ENCODE results near the gene IFTAP. TPM values are rescaled to one million over a fixed set of nuclear protein-coding genes. Genes with fewer than 3 reads are reported as not detected.
"Not testable (repeated sequence)": the region's sequence is repeated elsewhere in the genome, so short reads cannot be mapped to it uniquely, and the experiment has no call there.

IFTAP gene, protein sequence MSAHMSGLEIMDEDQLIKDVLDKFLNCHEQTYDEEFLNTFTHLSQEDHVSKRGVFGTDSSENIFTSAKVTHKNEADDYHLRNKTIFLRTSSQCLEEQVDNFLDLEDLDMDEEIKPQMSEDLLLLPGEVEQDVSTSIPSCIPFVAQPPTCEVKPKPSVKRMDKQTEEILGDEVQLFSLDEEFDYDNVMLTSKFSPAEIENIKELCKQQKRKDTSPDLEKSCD
- total RNA-seq = 1 to 10 TPM; 4.5 TPM

DNA sequence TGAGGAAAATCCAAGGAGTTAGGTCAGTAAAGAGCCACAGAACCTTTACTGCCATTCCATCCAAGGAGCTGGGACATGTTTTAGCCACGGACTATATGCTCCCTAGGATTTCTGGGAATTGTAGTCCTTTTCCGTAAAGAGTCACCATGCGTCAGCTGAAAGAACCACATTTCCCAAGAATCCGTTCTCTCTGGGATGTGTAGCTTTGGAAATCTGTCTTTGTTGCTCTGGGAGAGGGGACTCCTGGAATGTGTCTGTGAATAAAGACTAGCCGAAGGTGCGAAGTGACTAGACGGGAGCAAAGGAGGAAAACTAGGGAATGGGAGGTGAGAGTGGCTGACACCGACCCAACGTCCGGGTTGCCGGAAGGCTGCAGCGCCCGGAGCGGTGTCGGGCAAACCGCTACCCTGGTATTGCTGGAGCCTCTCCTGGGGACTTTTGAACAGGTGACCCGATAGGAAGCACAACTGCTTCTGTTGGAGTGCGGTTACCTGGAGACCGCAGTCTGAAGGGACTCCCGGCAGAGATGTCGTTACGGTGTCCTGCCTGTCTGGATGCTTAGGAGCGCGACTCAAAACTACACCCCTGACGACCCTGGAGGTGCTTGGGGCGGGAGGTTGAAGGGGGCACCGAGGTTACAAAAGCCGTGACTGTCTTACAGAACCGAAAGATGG is at the start of gene IFTAP:
Gene IFTAP, plus strand, starts transcription at position 187 of the 674 bp plus-strand sequence. CDS start 15,602 bp downstream, outside the sequence.
- CTCF ChIA-PET = no interaction called here
- POLR2A ChIA-PET = no interaction called here

DNA sequence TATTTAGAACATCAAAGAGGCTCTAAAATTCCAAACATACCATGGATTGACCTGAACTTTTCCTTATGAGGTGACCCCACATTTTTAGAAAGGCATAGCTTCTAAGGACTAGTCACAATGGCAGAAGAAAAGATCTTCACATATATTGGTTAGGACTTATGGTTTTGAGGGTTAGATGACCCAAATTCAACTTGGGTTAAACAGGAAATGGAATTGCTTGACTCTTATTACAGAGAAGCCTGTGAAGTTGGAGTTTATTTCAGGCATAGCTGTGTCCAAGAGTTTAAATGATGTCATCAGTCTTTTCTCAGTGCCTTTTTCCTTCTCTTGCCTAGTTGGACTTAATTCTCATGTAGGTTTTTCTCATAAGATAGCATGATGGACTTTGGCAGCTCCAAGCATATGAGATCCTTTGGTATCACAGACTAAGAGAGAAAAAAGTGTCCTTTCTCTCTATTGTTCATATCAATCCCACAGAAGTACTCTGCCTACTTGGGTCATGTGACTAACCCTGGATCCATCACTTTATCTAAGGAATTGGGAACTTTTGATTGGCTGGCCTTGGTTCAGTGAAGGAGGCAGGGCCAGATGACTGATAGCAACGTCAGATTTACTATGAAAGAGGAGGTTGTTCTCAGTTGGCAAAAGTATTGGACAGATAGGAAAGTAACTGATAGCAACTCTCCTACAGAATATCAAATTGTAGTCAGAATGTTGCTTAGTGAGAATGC is 43.8 kb upstream of the IFTAP start:
- ChIA-PET POLR2A (no interaction called here), CTCF (no interaction called here)

DNA sequence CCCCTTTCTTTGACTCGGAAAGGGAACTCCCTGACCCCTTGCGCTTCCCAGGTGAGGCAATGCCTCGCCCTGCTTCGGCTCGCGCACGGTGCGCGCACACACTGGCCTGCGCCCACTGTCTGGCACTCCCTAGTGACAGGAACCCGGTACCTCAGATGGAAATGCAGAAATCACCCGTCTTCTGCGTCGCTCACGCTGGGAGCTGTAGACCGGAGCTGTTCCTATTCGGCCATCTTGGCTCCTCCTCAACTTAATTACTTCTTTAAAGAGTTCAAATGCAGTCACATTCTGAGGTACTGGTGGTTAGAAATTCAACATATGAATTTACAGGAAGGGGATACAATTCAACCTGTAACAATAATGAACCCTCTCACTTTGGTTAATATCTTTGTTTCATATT is 36.9 kb upstream of the IFTAP start:
- POLR2A ChIA-PET, CTCF ChIA-PET: not testable (repeated sequence)

DNA sequence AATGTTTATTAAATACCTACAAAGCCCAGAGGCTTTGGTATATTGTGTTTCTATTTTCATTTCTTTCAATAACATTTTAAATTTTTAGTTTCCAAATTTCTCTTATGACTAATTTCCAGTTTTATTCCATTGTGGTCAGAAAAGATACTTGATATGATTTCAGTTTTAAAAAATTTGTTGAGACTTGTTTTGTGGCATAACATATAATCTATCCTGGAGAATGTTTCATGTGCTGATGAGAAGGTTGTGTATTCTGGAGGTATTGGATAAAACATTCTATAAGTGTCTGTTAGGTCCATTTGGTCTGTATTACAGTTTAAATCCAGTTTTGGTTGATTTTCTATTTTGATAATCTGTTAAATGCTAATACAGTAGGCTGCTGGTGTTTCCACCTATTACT is 36.3 kb upstream of the IFTAP start:
- ChIA-PET CTCF (no interaction called here), POLR2A (no interaction called here)

DNA sequence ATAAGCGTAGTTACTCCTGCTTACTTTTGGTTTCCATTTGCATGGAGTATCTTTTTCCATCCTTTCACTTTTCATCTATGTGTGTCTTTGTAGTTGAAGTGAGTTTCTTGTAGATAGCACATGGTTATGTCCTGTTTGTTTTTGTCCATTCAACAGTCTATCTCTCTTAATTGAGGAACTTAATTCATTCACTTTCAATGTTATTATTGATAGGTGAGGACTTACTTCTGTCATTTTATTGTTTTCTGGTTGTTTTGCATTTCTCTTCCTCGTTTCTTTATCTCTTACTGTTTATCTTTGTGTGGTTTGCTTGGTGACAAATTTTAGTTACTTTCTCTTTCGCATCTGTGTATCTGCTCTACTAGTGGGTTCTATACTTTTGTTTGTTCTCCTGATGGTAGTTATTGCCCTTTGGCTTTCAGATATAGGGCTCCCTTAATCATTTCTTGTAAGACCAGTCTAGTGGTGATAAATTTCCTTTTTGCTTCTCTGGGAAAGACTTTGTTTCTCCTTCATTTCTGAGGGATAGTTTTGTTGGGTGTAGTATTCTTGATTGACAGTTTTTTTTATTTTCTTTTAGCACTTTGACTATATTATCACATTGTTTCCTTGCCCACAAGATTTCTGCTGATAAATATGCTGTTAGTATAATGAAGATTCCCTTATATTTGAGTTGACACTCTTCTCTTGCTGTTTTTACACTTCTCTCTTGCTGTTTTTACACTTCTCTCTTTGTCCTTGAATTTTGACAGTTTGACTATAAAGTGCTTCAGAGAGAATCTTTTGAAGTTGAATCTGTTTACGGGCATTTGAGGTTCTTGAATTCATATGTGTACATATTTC is 35.5 kb upstream of the IFTAP start:
- CTCF ChIA-PET = no interaction called here

DNA sequence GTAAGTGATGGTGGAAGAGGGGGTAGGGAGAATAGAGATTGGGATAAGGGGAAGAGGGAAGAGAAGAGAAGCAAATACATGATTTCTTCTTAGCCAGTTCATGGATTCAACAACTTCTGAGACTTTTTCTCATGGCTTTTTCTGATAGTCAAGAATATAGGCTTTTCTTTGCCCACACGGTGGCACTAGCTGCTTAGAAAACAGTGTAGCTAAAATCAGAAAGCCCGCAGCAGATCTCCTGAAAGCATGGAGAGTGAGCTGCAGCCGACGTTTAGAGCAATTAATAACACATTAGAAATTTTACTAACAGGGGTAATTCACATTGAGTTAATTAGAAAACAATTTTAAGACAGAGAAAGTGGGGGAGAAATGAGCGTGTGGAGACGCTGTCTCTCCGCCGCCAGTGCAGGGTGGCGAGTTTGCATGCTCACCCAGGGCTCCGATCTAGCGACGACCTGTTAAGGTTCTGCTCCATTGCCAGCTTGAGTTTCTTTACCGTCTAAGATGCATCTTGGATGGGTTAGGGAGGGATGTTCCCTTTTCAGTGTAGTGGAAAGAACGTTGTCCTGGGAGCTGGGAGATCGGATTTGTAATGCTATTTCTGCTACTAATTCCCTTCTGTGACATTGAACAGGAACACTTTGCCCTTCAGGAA is 29.8 kb upstream of the IFTAP start:
- ChIA-PET POLR2A (interaction anchor here (0.5 kb wide), 1 partner anchor 743 kb away, joined by 7 read pairs; no protein-coding TSS in a partner anchor), CTCF (interaction anchor here (0.7 to 3.6 kb wide), 13 partner anchors 12 to 379 kb away, joined by 3 to 36 read pairs (median 6); no protein-coding TSS in a partner anchor)

More for the DNA sequence above, 35.5 kb upstream of the IFTAP start:
- POLR2A ChIA-PET = no interaction called here

DNA sequence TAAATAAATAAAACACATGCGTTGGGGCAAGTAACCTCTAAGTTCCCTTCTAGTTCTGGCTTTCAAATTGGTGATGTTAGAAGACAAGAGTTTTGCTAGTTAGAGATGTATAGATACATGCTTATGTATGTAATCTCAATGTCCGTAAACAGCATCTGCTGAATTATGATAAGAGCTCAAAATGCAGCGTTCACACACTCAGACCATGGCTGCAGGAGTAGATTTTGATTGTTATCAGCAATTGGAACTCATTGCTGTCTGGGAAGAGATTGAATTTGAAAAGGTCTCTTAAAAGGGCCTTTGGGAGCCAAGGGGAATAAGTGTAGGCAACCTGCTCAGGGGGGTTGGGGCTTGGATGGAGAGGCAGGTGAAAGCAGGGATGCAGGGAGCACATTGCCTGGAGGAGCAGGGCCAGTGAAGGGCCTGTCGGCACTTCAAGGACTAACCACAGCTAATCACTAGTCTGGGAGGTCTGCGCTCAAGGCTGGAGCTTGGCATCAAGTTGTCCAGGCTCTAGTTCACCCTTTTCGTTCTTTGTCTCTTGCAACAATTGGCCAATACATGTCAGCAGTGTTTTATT is 29.2 kb upstream of the IFTAP start:
- ChIA-PET POLR2A (no interaction called here), CTCF (interaction anchor here (0.7 to 3.6 kb wide), 10 partner anchors 11 to 186 kb away, joined by 3 to 36 read pairs (median 6); no protein-coding TSS in a partner anchor)

DNA sequence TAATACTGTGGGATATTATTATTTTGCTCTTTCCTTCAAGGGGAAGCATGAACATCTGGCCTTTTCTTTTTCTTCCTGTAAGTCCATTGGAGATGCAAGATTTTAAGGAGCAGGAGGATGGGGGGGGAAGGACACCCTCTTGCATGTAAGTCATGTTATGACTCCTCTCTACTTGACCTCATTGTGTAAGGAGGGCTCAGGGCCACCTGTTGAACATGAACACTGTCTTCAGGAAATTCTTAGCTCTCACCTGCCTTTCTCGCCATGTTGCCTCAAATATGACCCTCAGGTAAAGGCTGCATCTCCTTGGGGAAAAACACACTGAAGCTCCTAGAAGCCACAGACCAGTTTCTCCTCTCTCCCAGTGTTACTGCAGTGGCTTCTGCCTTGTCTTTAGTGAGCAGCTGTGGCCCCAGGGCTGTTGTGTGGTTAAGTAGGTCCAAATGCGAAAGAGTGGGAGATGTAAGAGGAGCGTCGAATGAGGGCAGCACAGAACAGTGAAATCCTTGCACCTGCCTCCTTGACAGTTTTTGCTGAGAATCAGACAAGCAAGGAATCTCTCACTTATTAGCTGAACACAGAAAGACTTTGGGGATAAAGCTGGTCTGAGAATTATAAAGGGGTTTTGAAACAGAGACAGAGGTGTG is 27.8 kb upstream of the IFTAP start:
- CTCF ChIA-PET = interaction anchor here (0.9 to 1.6 kb wide), 3 partner anchors 11 to 181 kb away, joined by 3 to 4 read pairs (median 3); no protein-coding TSS in a partner anchor
- POLR2A ChIA-PET = no interaction called here

DNA sequence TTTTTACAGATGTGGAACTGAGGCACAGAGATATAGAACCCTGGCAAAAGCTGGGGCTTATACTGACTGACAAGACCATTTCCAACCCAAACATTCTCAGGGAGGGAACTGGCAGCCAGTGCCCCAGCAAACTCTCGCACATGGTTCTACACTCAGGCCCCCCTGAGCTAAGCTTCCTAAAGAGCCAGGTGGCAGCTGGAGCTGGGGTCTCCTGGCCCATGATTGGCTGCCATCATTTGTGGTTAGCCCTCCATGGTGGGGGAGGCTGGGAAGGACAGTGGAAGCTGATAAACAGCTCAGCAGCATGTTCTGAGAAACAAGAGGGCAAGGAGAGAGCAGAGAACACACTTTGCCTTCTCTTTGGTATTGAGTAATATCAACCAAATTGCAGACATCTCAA is 26.6 kb upstream of the IFTAP start, which contains the start of gene RAG1:
Gene RAG1, plus strand, starts transcription at position 314 of the 400 bp plus-strand sequence. CDS start 5,298 bp downstream, outside the sequence.
- POLR2A ChIA-PET = no interaction called here
- CTCF ChIA-PET = interaction anchor here (1.6 kb wide), 1 partner anchor 164 kb away, joined by 3 read pairs; no protein-coding TSS in a partner anchor

DNA sequence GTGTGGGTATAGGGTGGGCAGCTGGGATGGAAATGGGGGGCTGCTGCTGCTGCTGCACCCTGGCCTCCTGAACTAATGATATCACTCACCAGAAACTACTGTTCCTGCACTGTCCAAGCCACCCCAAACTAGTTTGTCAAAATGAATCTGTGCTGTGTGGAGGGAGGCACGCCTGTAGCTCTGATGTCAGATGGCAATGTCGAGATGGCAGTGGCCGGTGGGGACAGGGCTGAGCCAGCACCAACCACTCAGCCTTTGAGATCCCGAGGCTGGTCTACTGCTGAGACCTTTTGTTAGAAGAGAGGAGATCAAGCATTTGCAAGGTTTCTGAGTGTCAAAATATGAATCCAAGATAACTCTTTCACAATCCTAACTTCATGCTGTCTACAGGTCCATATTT is 25.2 kb upstream of the IFTAP start:
- CTCF ChIA-PET = interaction anchor here (0.5 to 1.0 kb wide), 2 partner anchors 175 to 194 kb away, joined by 3 read pairs; no protein-coding TSS in a partner anchor
- POLR2A ChIA-PET = no interaction called here

DNA sequence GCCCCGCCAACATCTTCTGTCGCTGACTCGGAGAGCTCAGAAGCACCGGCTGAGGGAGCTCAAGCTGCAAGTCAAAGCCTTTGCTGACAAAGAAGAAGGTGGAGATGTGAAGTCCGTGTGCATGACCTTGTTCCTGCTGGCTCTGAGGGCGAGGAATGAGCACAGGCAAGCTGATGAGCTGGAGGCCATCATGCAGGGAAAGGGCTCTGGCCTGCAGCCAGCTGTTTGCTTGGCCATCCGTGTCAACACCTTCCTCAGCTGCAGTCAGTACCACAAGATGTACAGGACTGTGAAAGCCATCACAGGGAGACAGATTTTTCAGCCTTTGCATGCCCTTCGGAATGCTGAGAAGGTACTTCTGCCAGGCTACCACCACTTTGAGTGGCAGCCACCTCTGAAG is 19.8 kb upstream of the IFTAP start:
- CTCF ChIA-PET = interaction anchor here (1.1 kb wide), 1 partner anchor 172 kb away, joined by 4 read pairs; no protein-coding TSS in a partner anchor
- POLR2A ChIA-PET = no interaction called here

DNA sequence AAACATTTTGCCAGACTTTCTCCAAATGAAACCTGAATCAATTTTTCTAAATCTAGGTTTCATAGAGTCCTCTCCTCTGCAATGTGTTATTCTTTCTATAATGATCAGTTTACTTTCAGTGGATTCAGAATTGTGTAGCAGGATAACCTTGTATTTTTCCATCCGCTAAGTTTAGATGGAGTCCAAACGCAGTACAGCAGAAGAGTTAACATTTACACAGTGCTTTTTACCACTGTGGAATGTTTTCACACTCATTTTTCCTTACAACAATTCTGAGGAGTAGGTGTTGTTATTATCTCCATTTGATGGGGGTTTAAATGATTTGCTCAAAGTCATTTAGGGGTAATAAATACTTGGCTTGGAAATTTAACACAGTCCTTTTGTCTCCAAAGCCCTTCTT is 16.9 kb upstream of the IFTAP start:
- ChIA-PET POLR2A (no interaction called here), CTCF (interaction anchor here (1.5 kb wide), 1 partner anchor 10 kb away, joined by 4 read pairs; no protein-coding TSS in a partner anchor)

DNA sequence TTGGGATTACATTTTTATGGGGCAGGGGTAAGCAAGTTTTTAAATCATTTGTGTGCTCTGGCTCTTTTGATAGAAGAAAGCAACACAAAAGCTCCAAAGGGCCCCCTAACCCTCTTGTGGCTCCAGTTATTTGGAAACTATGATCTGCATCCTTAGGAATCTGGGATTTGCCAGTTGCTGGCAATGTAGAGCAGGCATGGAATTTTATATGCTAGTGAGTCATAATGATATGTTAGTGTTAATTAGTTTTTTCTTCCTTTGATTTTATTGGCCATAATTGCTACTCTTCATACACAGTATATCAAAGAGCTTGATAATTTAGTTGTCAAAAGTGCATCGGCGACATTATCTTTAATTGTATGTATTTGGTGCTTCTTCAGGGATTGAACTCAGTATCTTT is 16.4 kb upstream of the IFTAP start:
- ChIA-PET CTCF (interaction anchor here (1.5 kb wide), 1 partner anchor 11 kb away, joined by 4 read pairs; no protein-coding TSS in a partner anchor), POLR2A (no interaction called here)

DNA sequence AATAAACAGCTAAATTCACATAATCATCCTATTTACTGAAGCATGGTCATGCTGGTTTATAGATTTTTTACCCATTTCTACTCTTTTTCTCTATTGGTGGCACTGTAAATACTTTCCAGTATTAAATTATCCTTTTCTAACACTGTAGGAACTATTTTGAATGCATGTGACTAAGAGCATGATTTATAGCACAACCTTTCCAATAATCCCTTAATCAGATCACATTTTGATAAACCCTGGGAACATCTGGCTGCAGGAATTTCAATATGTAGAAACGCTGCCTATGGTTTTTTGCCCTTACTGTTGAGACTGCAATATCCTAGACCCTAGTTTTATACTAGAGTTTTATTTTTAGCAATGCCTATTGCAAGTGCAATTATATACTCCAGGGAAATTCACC is 15.8 kb upstream of the IFTAP start:
- ChIA-PET POLR2A (no interaction called here), CTCF (no interaction called here)

DNA sequence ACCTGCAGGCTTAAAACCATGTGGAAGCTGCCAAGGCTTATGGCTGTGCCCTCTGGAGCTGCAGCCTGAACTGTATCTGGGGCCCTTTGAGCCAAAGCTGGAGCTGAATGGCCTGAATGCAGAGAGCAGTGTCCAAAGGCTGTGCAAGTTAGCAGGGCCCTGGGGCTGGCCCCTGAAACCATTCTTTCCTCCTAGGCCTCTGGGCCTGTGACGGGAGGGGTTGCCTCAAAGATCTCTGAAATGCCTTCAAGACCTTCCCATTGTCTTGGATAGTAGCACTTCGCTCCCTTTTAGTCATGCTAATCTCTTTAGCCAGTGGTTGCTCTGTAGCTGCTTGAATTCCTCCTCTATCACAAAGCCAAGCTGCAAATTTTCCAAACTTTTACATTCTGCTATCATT is 12.8 kb upstream of the IFTAP start:
- ChIA-PET POLR2A (no interaction called here), CTCF (no interaction called here)

DNA sequence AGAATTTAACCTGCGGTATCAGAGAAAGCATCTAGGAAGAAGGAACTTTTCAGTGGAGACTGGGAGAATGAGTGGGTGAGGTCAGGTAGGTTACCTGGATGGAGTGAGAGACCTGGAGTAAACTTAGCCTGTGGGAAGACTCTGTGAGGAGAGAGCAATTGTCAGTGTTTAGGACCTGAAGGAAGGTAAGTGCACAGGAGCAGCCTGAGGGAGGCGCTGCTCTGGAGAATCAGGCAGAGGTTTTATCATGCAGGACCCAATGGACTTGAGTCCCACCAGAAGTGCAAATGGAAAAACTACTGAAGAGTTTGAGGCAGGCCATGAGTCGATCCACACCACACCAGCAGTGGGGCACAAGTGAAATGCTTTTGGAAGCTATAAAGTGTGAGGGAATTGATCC is 10.6 kb upstream of the IFTAP start:
- ChIA-PET POLR2A (no interaction called here), CTCF (no interaction called here)

DNA sequence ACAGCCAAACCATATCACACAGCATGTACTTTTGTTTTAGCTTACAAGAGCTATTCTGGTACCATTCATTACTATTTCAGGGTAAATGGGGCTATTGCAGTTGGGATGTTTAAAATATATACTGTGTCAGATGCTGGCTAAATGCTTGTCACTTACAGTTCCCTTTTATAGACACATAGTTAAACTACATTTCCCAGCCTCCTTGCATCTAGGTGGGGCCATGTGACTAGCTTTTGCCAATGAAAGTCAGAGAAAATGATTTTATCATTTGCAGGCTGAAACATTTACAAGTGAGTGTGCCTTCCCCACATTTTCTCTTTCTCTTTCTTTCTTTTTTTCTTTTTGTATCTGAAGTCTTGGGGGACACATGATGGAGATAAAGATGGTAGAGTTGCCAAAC is 7.8 kb upstream of the IFTAP start:
- ChIA-PET CTCF (interaction anchor here (1.3 kb wide), 1 partner anchor 160 kb away, joined by 3 read pairs; no protein-coding TSS in a partner anchor), POLR2A (no interaction called here)

DNA sequence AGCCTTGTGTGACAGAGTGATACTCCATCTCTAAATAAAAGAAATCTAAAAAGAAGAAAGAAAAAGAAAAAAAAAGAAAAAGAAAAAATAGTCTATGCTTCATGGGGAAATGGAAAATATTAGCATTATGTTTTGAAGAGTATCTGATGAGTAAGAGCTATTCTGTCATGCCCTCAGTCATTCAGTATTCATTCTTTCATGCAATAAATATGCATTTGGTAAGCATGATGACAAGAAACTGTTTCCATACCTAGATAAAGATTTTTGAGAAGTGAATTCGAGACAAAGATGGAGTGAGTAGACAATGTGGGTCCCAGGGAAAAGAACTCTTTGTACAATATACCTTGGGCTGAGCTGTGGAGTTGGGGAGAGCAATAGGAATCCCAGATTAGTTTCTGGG is 6.2 kb upstream of the IFTAP start:
- POLR2A ChIA-PET = no interaction called here

More for the DNA sequence above, 6.2 kb upstream of the IFTAP start:
- CTCF ChIA-PET = interaction anchor here (1.9 kb wide), 1 partner anchor 159 kb away, joined by 6 read pairs; no protein-coding TSS in a partner anchor

All from activated CD8-positive, alpha-beta memory T cell treated with anti-CD3 and anti-CD28 coated beads for 36 hours (primary cell).